Rectal smooth muscle tissue (tissue), 1 donor: ENCODE measurements around the gene ARL17B.
"Not testable (repeated sequence)": the region's sequence is repeated elsewhere in the genome, so short reads cannot be mapped to it uniquely, and the experiment has no call there.

Experiments
- H3K27ac ChIP-seq: one replicate; pipeline ENCODE4 v1.7.0; 2013; ENCODE audit warnings: low read depth, low read length, inconsistent platforms
- H3K27me3 ChIP-seq: one replicate; pipeline ENCODE4 v1.7.0; 2013; ENCODE audit warnings: low read length; ENCODE audit not compliant: control insufficient read depth, insufficient read depth
- H3K36me3 ChIP-seq: one replicate; pipeline ENCODE4 v1.7.0; 2013; ENCODE audit warnings: low read length; ENCODE audit not compliant: control insufficient read depth, insufficient read depth
- H3K4me1 ChIP-seq: one replicate; pipeline ENCODE4 v1.7.0; 2013; ENCODE audit warnings: low read length; ENCODE audit not compliant: control insufficient read depth, insufficient read depth
- H3K4me3 ChIP-seq: one replicate; pipeline ENCODE4 v1.7.0; 2013; ENCODE audit warnings: low read length
- H3K9ac ChIP-seq: one replicate; pipeline ENCODE4 v1.7.0; 2013; ENCODE audit warnings: low read length

The ARL17B gene

GRCh38 chr17:46361755-46362154, at the start of gene ARL17B:
Gene ARL17B, minus strand, starts transcription at chr17:46361766. Its CDS starts 3,369 bp downstream, at chr17:46358397.
- H3K4me3 ChIP-seq, H3K9ac ChIP-seq, H3K36me3 ChIP-seq, H3K27me3 ChIP-seq, H3K27ac ChIP-seq, H3K4me1 ChIP-seq: not testable (repeated sequence)

GRCh38 chr17:46409864-46410263, 48.3 kb upstream of the ARL17B start:
- not testable (repeated sequence) for H3K27me3 ChIP-seq, H3K4me3 ChIP-seq, H3K27ac ChIP-seq, H3K4me1 ChIP-seq, H3K36me3 ChIP-seq, H3K9ac ChIP-seq

GRCh38 chr17:46407155-46407554, 45.6 kb upstream of the ARL17B start:
- H3K27ac ChIP-seq, H3K9ac ChIP-seq, H3K4me1 ChIP-seq, H3K4me3 ChIP-seq, H3K27me3 ChIP-seq, H3K36me3 ChIP-seq: not testable (repeated sequence)

GRCh38 chr17:46401033-46401787, 39.6 kb upstream of the ARL17B start:
- not testable (repeated sequence) for H3K27me3 ChIP-seq, H3K9ac ChIP-seq, H3K36me3 ChIP-seq, H3K4me3 ChIP-seq, H3K27ac ChIP-seq, H3K4me1 ChIP-seq

GRCh38 chr17:46400543-46400942, 39.0 kb upstream of the ARL17B start:
- H3K36me3 ChIP-seq, H3K4me3 ChIP-seq, H3K27ac ChIP-seq, H3K4me1 ChIP-seq, H3K9ac ChIP-seq, H3K27me3 ChIP-seq: not testable (repeated sequence)

- not testable (repeated sequence) for H3K27ac ChIP-seq, H3K4me1 ChIP-seq, H3K36me3 ChIP-seq, H3K9ac ChIP-seq, H3K27me3 ChIP-seq, H3K4me3 ChIP-seq
Observed at GRCh38 chr17:46399993-46400392, 38.4 kb upstream of the ARL17B start.

GRCh38 chr17:46396292-46396691, 34.7 kb upstream of the ARL17B start:
- H3K4me3 ChIP-seq, H3K27ac ChIP-seq, H3K36me3 ChIP-seq, H3K27me3 ChIP-seq, H3K9ac ChIP-seq, H3K4me1 ChIP-seq: not testable (repeated sequence)

GRCh38 chr17:46393702-46394101, 32.1 kb upstream of the ARL17B start:
- H3K4me3 ChIP-seq, H3K27me3 ChIP-seq, H3K36me3 ChIP-seq, H3K4me1 ChIP-seq, H3K27ac ChIP-seq, H3K9ac ChIP-seq: not testable (repeated sequence)

GRCh38 chr17:46385491-46385890, 23.9 kb upstream of the ARL17B start:
- not testable (repeated sequence) for H3K27me3 ChIP-seq, H3K9ac ChIP-seq, H3K4me1 ChIP-seq, H3K4me3 ChIP-seq, H3K27ac ChIP-seq, H3K36me3 ChIP-seq

- not testable (repeated sequence) for H3K4me3 ChIP-seq, H3K4me1 ChIP-seq, H3K9ac ChIP-seq, H3K27me3 ChIP-seq, H3K27ac ChIP-seq, H3K36me3 ChIP-seq
Observed at GRCh38 chr17:46383118-46383517, 21.6 kb upstream of the ARL17B start.

- not testable (repeated sequence) for H3K4me3 ChIP-seq, H3K9ac ChIP-seq, H3K4me1 ChIP-seq, H3K27ac ChIP-seq, H3K36me3 ChIP-seq, H3K27me3 ChIP-seq
Observed at GRCh38 chr17:46373418-46373817, 11.9 kb upstream of the ARL17B start.

- not testable (repeated sequence) for H3K27me3 ChIP-seq, H3K27ac ChIP-seq, H3K9ac ChIP-seq, H3K4me1 ChIP-seq, H3K4me3 ChIP-seq, H3K36me3 ChIP-seq
Observed at GRCh38 chr17:46372236-46373229, 11.0 kb upstream of the ARL17B start.

GRCh38 chr17:46367520-46367919, 6.0 kb upstream of the ARL17B start:
- H3K9ac ChIP-seq = not testable (repeated sequence)

More at GRCh38 chr17:46367520-46367919, 6.0 kb upstream of the ARL17B start:
- H3K27ac ChIP-seq, H3K27me3 ChIP-seq, H3K36me3 ChIP-seq, H3K4me1 ChIP-seq, H3K4me3 ChIP-seq: not testable (repeated sequence)
